DMS53 treated with DMSO at 0.1 percent for 48 hours (cell line): ENCODE results near the gene RPN2.
"Not testable (repeated sequence)": the region's sequence is repeated elsewhere in the genome, so short reads cannot be mapped to it uniquely, and the experiment has no call there.

ENCODE experiments used
- DNase-seq: peaks from one replicate; lab custom pipeline; 2025; ENCODE audit not compliant: unreplicated experiment; lab: John Stamatoyannopoulos, UW

RPN2 gene

DNA sequence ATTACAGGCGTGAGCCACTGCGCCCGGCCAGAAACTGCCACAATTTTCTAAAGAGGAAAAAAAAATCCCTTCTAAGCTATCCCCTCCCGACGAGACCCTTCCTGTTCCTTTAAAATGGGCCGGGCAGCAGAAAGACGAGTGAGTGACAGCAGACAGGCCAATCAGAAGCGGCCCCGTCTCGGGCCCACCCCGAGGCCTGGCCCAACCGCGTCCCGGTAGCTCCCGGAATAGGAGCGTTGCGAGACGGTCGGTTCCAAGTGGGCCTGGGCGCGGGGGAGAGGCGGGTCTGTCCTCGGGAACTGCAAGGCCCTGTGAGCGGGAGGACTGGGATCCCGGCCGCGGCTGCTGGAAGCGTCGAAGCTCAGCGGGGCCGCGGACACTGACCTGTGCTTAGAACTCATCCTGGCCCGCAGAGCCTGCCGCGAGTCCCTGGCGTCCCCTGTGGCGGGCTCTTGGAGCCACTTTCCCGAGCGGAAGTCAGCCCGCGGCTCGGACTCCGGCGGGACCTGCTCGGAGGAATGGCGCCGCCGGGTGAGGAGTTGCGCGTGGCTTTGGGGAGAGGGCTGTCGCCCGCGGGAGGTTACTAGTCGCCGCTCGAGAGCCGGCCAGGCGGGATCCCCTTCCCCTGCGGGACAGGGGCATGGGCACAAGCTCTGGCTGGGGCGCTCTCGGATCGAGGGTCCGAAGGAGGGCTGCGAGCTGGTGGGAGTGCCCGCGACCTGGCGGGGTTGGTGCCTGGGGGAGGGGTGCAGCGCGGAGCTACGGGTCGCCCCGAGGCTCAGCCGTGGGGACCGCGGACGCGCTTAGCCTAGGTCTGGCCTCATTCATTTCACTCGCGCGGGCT, at the start of gene RPN2, which contains the start of gene MROH8:
RPN2 (plus strand) TSS at position 492 of the 844 bp plus-strand sequence; CDS start at position 519, 27 bp downstream.
MROH8 (minus strand) TSS at position 710 of the 844 bp plus-strand sequence.
- DNase-seq: peak; percentile 96

GRCh38 chr20:37131486-37131885, 47.6 kb upstream of the RPN2 start:
- DNase-seq: no peak

DNA sequence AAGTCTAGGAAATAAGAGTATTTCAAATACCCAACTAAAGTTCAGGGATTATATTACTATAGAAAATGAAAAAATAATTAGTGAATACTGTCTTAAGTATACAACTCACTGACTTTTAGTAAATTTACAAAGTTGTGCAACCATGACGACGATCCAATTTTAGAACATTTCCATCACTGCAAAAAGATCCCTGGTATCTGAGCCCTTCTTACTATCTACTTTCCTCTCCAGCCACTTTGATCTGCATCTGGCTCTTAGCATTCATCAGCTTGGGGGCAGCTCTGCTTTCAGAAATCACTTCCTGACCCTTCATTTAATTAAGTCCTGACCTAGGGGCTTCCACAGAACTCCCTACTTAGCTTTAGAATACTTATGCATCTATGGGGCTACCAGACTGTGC, 45.2 kb upstream of the RPN2 start:
- DNase-seq: no peak

GRCh38 chr20:37137547-37137946, 41.6 kb upstream of the RPN2 start:
- DNase-seq: no peak

DNA sequence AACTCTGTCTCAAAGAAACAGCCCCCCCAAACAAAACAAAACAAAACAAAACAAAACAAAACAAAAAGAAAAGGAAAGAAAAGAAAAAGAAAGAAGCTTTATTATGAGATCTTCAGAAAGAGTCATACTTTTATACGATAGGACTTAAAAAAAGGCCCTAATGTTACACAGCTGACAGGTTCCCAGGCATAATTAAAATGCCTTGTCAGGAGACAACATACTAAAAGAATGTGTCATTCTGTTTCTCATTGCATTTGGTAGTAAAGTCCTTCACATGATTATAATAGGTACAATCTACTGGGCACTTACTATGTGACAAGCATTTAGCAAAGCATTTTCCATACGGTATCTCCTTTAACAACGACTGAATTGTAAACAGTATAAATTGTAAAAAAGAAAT, 36.4 kb upstream of the RPN2 start:
- no peak for DNase-seq

GRCh38 chr20:37144856-37145404, 34.2 kb upstream of the RPN2 start:
- no peak for DNase-seq

DNA sequence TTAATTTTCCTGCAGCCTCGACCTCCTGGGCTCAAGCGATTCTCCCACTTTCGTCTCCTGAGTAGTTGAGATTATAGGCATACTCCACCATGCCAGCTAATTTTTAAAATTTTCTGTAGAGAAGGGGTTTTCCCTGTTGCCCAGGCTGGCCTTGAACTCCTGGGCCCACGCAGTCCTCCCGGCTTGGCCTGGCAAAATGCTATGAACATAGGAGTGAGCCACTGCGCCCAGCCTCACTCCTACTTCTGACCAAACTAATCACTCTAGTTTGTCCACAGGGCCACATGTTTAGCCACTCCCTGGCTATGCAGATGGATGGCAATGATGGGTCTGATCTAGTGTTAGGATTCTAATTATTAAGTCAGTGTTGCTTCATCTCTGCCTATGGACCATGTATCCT, 31.9 kb upstream of the RPN2 start:
- no peak for DNase-seq

DNA sequence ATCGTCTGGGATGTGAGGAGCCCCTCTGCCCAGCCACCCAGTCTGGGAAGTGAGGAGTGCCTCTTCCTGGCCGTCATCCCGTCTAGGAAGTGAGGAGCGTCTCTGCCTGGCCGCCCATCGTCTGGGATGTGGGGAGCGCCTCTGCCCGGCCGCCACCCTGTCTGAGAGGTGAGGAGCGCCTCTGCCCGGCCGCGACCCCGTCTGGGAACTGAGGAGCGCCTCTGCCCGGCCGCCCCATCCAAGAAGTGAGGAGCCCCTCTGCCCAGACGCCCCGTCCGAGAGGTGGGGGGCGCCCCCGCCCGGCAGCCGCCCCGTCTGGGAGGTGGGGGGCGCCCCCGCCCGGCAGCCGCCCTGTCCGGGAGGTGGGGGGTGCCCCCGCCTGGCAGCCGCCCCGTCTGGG, 28.3 kb upstream of the RPN2 start:
- DNase-seq: not testable (repeated sequence)

- no peak for DNase-seq
These were observed 27.6 kb upstream of the RPN2 start for GRCh38 chr20:37151529-37151928.

DNA sequence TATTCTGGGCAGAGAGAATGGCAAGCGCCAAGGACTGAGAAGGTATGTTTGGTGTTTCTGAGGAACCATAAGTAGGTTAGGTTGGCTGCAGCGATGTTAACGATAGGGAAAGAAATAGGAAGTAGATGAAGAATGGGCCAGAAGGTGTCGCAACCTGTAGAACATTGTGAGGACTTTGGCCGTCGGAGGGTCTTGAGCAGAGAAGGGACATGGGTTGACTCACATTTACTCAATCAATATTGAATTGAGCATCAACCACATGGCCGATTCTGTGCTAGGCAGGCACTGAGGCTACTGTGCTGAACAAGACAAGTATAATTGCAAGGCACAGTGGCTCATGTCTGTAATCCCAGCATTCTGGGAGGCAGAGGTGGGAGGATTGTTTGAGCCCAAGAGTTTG, 26.8 kb upstream of the RPN2 start:
- no peak for DNase-seq

DNA sequence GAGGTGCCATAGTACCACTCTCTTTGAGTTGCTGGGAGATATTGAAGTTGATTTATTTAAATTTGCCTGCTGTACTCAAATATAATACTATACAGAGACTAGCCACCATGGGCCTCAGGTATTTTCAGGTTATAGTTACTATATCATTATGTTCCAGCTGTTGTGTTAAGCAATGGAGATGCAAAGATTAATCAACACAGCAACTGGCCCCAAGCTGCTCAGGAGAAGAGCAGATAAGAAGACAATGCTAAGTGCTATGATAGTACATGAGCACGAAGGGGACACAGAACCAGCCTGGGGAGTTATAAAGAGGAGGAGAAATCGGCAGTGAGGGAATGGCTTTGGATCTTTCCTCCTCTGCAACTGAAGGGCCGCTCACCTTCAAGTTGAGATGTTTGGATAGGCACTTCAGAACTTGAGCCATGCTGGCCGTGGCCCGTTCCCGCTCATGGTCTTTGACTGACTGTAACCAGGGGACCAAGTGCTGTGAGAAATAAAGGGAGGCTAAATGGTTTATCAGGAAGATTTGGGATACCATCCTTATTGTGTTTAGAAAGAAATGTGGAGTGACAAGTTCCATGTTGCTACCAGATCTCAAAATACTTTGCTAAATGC, 24.3 kb upstream of the RPN2 start:
- DNase-seq: no peak

DNA sequence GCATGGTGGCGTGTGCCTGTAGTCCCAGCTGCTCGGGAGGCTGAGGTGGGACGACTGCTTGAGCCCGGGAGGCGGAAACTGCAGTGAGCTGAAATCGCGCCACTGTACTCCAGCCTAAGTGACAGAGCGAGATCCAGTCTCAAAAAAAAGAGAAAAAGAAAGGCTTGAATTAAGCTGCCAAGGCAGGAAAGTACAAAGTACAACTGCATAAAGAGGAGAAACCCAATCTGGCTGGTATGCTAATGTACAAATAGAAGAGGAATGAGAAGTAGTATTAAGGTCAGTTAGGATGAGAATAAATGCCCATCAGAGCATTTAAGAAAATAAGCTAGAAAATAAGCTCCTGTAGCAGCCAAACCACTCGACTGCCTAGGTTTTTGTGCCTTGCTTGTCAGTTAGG, 23.1 kb upstream of the RPN2 start:
- no peak for DNase-seq

DNA sequence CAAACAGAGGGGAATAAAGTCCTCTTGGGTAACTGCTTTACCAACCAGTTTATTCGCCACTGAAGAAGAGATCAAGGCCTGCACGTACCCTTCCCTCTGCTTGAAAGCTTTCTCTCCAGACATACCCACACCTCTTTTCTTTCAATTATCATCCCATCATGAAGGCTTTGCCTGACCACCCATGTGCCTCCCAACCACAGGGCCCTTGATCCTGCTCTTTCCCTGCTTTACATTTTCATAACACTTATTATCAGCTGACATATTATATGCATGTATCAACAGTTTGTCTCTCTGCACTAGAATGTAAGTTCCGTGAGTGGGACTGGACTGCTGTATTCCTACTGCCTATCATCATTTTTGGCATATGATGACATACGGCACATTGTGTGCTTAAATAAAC, 20.9 kb upstream of the RPN2 start:
- no peak for DNase-seq

GRCh38 chr20:37160683-37161082, 18.4 kb upstream of the RPN2 start:
- no peak for DNase-seq

DNA sequence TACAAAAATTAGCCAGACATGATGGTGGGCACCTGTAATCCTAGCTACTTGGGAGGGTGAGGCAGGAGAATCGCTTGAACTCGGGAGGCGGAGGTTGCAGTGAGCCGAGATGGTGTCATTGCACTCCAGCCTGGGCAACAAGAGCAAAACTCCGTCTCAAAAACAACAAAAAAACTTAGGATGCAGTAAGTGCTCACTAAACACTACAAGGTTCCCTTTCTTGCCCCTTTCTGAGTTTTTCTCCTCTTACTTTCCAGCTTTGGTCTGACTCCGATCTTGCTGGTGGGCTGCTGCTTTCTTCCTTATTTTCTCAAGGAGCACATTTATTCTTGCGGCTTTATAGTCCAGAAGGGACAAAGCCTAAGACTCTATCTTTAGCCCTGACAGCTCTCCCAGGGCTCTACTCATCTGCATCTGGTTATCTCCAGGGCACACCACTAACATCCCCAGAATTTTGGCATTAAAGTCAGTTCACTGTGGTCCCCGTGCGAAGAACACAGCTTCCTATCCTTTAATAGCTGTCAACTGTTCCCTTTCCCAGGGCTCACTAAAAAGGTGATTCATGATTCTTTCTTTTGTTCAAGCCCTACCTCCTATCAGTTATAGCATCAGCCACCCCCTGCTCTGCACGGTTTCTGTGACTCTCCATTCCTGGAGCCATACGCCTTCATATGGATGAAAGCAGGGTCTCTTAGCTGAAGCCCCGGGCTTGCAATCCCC, 17.1 kb upstream of the RPN2 start:
- no peak for DNase-seq

- no peak for DNase-seq
These were observed 16.5 kb upstream of the RPN2 start for GRCh38 chr20:37162646-37163045.

GRCh38 chr20:37163832-37164554, 15.1 kb upstream of the RPN2 start:
- DNase-seq: no peak

GRCh38 chr20:37165031-37165430, 14.1 kb upstream of the RPN2 start:
- DNase-seq: no peak

DNA sequence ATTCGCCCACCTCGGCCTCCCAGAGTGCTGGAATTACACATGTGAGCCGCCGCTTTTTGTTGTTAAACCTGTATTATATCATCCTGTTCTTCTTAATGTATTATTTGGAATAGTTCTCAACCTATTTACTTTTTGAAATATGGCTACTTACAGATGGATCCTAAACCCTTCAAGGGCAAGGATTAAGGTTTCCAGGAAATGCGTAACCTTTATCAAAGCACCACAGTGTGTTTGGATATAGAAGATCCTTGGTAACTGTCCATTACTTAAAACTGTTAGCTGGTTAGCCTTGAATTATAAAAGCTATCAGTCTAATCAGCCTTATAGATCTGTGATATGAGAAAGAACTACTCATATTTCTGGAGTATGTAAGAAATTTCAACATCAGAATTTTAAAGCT, 12.3 kb upstream of the RPN2 start:
- DNase-seq: no peak

- no peak for DNase-seq
These were observed 6.3 kb upstream of the RPN2 start for GRCh38 chr20:37172836-37173235.
